Naive B cell (primary cell): ENCODE results near the gene UPF3B. TPM values are rescaled to one million over a fixed set of nuclear protein-coding genes. Genes with fewer than 3 reads are reported as not detected.
A peak's percentile ranks its signal among the peaks of the same experiment; 100 is the strongest.

ENCODE experiments used
- ATAC-seq, 2 donors: fragments of 150-1000 bp; cut with Tn5 transposase; 2 replicates each; pipeline ENCODE4 v1.10.0; 2021; ENCODE audit warnings: low read depth in 2 of 2, mild to moderate bottlenecking in 2 of 2, moderate library complexity in 2 of 2
- DNase-seq: peaks from one replicate; pipeline ENCODE4 v3.0.0; 2022
- H3K27ac Mint-ChIP-seq, 6 donors: one replicate each; pipeline ENCODE4 v1.8.0; 2020 to 2022; ENCODE audit warnings: mild to moderate bottlenecking in 6 of 6, mixed read lengths in 6 of 6, moderate library complexity in 5 of 6, inconsistent platforms in 2 of 6
- H3K27me3 Mint-ChIP-seq, 3 donors: one replicate each; pipeline ENCODE4 v1.8.0; 2021 to 2022; ENCODE audit warnings: mixed read lengths in 3 of 3, mild to moderate bottlenecking in 1 of 3
- H3K36me3 Mint-ChIP-seq, 2 donors: one replicate each; pipeline ENCODE4 v1.8.0; 2020 to 2022; ENCODE audit warnings: mixed read lengths in 2 of 2, inconsistent platforms in 1 of 2, mild to moderate bottlenecking in 1 of 2
- H3K4me1 Mint-ChIP-seq, 3 donors: one replicate each; pipeline ENCODE4 v1.8.0; 2020 to 2022; ENCODE audit warnings: mixed read lengths in 3 of 3, inconsistent platforms in 1 of 3, mild to moderate bottlenecking in 1 of 3, moderate library complexity in 1 of 3
- H3K4me3 Mint-ChIP-seq, 8 donors: one replicate each; pipeline ENCODE4 v1.8.0; 2020 to 2022; ENCODE audit warnings: mild to moderate bottlenecking in 8 of 8, mixed read lengths in 8 of 8, moderate library complexity in 8 of 8, inconsistent platforms in 2 of 8
- H3K9me3 Mint-ChIP-seq, 7 donors: one replicate each; pipeline ENCODE4 v1.8.0; 2020 to 2022; ENCODE audit warnings: mixed read lengths in 7 of 7, mild to moderate bottlenecking in 5 of 7, inconsistent platforms in 2 of 7, moderate library complexity in 1 of 7
- polyA plus RNA-seq, 6 donors: library from polyadenylated mRNA; unstranded; fragments of 300-500 nt; fragmentation: Illumina TruSeq; gene quantifications; one replicate each; pipeline ENCODE4 v1.2.3, GENCODE V29; 2021; ENCODE audit warnings: low read depth in 6 of 6

UPF3B gene
- polyA plus RNA-seq, 6 donors from 2014 or later = 5.8 to 18.6 (median 11.5) TPM

GRCh38 chrX:119802546-119802945 is 50.2 kb downstream of the UPF3B start:
- Mint-ChIP-seq H3K27me3 (no peaks in the 10 kb centered on the region), H3K9me3 (peaks cover 0 to 5% (median 0%) of the 10 kb centered on the region in 7 donors), H3K4me1 (peaks cover 0 to 3% (median 0%) of the 10 kb centered on the region in 3 donors), H3K4me3 (no peak overlapping the region), H3K36me3 (no peaks in the 10 kb centered on the region), H3K27ac (peak overlapping the region in 1 of 6 donors; percentile 28)
- ATAC-seq (no peak), DNase-seq (no peak)

- DNase-seq (no peak), ATAC-seq (no peak)
- H3K4me3 Mint-ChIP-seq = no peak overlapping the region
- peaks cover 0 to 2% (median 0%) of the 10 kb centered on the region in 7 donors for H3K9me3 Mint-ChIP-seq
- H3K36me3 Mint-ChIP-seq = no peaks in the 10 kb centered on the region
- H3K27ac Mint-ChIP-seq = no peak overlapping the region
- H3K4me1 Mint-ChIP-seq = peaks cover 0 to 4% (median 0%) of the 10 kb centered on the region in 3 donors
- no peaks in the 10 kb centered on the region for H3K27me3 Mint-ChIP-seq
Measured at GRCh38 chrX:119801253-119802221, 51.2 kb downstream of the UPF3B start.

GRCh38 chrX:119791437-119792231 is 61.1 kb downstream of the UPF3B start, which contains the start of gene RPL39:
Gene RPL39, minus strand, starts transcription at chrX:119791630. Its CDS starts 54 bp downstream, at chrX:119791576.
- Mint-ChIP-seq H3K4me1 (peaks cover 0 to 41% (median 10%) of the 10 kb centered on the region in 3 donors), H3K9me3 (peaks cover 0 to 3% (median 0%) of the 10 kb centered on the region in 7 donors), H3K27ac (peak within 1 kb of the TSS; percentile 93 to 99 (median 98)), H3K27me3 (no peaks in the 10 kb centered on the region), H3K36me3 (peaks cover 0 to 3% of the 10 kb centered on the region in 2 donors), H3K4me3 (peak within 1 kb of the TSS; percentile 91 to 98 (median 96))
- ATAC-seq = peak; percentile 91 to 92
- peak; percentile 77 for DNase-seq

- Mint-ChIP-seq H3K9me3 (peaks cover 0 to 3% (median 0%) of the 10 kb centered on the region in 7 donors), H3K27ac (peak overlapping the region; percentile 93 to 99 (median 98)), H3K36me3 (peaks cover 0 to 3% of the 10 kb centered on the region in 2 donors), H3K27me3 (no peaks in the 10 kb centered on the region), H3K4me3 (peak overlapping the region; percentile 91 to 98 (median 96)), H3K4me1 (peaks cover 0 to 41% (median 10%) of the 10 kb centered on the region in 3 donors)
- ATAC-seq = peak; percentile 22 to 29
- peak; percentile 22 for DNase-seq
Measured at GRCh38 chrX:119790977-119791436, 61.8 kb downstream of the UPF3B start.

- ATAC-seq (peak; percentile 63 to 72), DNase-seq (peak; percentile 35)
- H3K36me3 Mint-ChIP-seq = peaks cover 0 to 3% of the 10 kb centered on the region in 2 donors
- peaks cover 0 to 7% (median 0%) of the 10 kb centered on the region in 3 donors for H3K27me3 Mint-ChIP-seq
- H3K4me3 Mint-ChIP-seq = peak overlapping the region in 4 of 8 donors; percentile 36 to 55 (median 40)
- H3K4me1 Mint-ChIP-seq = peaks cover 14 to 36% (median 20%) of the 10 kb centered on the region in 3 donors
- H3K27ac Mint-ChIP-seq = peak overlapping the region in 2 of 6 donors; percentile 60 to 75
- peaks cover 0 to 3% (median 0%) of the 10 kb centered on the region in 7 donors for H3K9me3 Mint-ChIP-seq
Measured at GRCh38 chrX:119784747-119785446, 67.9 kb downstream of the UPF3B start.

Other genes starting within 250 kb of the UPF3B start
- gene NKRF, start 246.5 kb downstream of the UPF3B start, polyA plus RNA-seq = 1 to 10 TPM; 4.2 to 9.4 (median 7.1) TPM
- 100 to 1,000 TPM in 5 of 6 donors, 10 to 100 TPM in 1; 78.8 to 189 (median 150) TPM for gene SEPTIN6, start 159.8 kb downstream of the UPF3B start, polyA plus RNA-seq
- gene SOWAHD, start 94.4 kb downstream of the UPF3B start, polyA plus RNA-seq = 10 to 100 TPM in 2 of 6 donors, 1 to 10 TPM in 4; 1.7 to 21.9 (median 8.7) TPM
- 1,000 to 10,000 TPM; 3,399 to 4,973 (median 4,743) TPM for gene RPL39, start 61.3 kb downstream of the UPF3B start, polyA plus RNA-seq
- 10 to 100 TPM; 42.5 to 78.4 (median 60.5) TPM for gene RNF113A, start 18.8 kb upstream of the UPF3B start, polyA plus RNA-seq
- gene NDUFA1, start 18.9 kb upstream of the UPF3B start, polyA plus RNA-seq = 100 to 1,000 TPM; 268 to 457 (median 303) TPM
- not detected for gene AKAP14, start 42.9 kb upstream of the UPF3B start, polyA plus RNA-seq
- 1 to 10 TPM; 2.3 to 5.2 (median 3.3) TPM for gene NKAP, start 90.8 kb upstream of the UPF3B start, polyA plus RNA-seq
- under 1 TPM in 1 of 6 donors, not detected in 5; 0.10 TPM for gene RHOXF2B, start 224.7 kb upstream of the UPF3B start, polyA plus RNA-seq